ENCODE measurements around the gene NSMCE1.
"Not testable (repeated sequence)": the region's sequence is repeated elsewhere in the genome, so short reads cannot be mapped to it uniquely, and the experiment has no call there.

The NSMCE1 gene

DNA sequence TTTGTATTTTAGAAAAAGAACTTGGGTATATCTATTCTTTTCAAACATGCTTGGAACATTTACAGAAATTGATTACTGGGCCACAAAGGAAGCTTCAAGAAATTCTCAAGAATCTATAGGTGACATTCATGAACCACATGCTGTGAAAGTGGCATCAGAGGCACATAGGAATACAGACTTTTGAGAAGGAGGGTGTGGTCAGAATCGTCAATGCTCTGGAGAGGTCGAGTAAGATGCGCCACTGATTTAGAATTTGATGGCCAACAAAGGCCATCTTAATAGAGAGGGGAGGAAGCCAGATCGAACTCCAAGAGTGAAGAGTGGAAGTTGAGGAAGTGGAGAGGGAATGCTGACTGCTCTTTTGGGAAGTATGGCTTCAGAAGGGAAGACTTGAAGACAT, 3.5 kb upstream of the NSMCE1 start:
- no peak for DNase-seq (ENCODE audit: low spot score)
- peaks cover 7% of the 10 kb centered on the region for H3K9me3 Mint-ChIP-seq
- peaks cover 21% of the 10 kb centered on the region for H3K36me3 Mint-ChIP-seq (ENCODE audit: low read depth)
- peaks cover 68% of the 10 kb centered on the region for H3K4me1 Mint-ChIP-seq (ENCODE audit: low read depth)
- peak overlapping the region; percentile 99 for H3K27ac Mint-ChIP-seq
- H3K4me3 Mint-ChIP-seq, result peak overlapping the region; percentile 73
- no peaks in the 10 kb centered on the region for H3K27me3 Mint-ChIP-seq (ENCODE audit: low read depth)

DNA sequence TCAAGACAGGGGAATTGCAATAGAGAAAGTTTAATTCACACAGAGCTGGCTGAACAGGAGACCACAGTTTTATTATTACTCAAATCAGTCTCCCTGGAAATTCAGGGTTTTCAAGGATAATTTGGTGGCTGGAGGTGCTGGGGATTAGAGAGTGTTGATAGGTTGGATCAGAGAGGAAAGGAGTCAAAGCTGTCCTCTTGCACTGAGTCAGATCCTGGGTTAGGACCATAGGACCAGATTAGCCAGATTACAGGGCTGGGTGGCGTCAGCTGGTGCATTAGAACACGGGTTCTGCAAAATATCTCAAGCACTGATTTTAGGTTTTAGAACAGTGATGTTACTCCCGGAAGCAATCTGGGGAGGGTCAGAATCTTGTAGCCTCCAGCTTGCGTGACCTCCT, 1.8 kb upstream of the NSMCE1 start:
- peak overlapping the region; percentile 99 for H3K27ac Mint-ChIP-seq
- peaks cover 65% of the 10 kb centered on the region for H3K4me1 Mint-ChIP-seq (ENCODE audit: low read depth)
- peak overlapping the region; percentile 98 for H3K4me3 Mint-ChIP-seq
- peaks cover 3% of the 10 kb centered on the region for H3K9me3 Mint-ChIP-seq
- H3K36me3 Mint-ChIP-seq (ENCODE audit: low read depth), result peaks cover 26% of the 10 kb centered on the region
- peak; percentile 48 for DNase-seq (ENCODE audit: low spot score)
- H3K27me3 Mint-ChIP-seq (ENCODE audit: low read depth), result no peaks in the 10 kb centered on the region

DNA sequence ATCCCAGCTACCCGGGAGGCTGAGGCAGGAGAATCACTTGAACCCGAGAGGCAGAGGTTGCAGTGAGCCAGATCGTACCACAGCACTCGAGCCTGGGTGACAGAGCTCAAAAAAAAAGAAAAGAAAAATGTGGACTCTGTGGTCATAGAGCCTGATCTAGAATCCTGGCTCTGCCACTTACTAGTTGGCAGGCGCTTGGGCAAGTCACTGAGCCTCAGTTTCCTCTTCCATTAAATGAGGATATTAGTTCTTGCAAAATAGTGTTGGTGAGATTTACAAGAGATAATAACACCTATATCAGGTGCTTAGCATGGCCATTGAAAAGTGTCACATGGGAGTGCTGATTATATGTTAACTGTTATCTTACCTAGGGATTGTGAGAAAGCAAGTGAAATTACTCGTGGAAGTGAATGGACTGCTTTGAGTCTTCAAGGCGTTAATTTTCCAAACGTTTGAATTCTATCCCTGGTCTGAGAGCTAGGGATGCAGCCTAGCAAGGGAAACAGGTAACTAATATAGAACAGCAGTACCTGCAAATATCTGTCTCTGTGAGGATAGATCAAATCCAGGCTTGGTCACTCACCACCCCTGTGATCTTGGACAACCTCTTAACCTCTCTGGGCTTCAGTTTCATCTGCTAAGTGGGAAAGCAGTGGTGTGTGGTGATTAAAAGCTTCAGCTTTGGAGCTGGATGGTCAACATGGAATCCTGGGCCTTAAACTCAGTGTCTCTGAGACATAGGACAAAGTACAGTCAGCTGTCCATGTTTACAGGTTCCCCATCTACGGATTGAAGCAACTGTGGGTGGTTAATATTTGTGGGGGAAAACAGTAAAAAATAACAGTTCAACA, 953 bp upstream of the NSMCE1 start:
- H3K27ac Mint-ChIP-seq, result peak overlapping the region; percentile 99
- H3K4me3 Mint-ChIP-seq, result peak overlapping the region; percentile 98
- H3K27me3 Mint-ChIP-seq (ENCODE audit: low read depth), result no peaks in the 10 kb centered on the region
- H3K9me3 Mint-ChIP-seq, result peaks cover 3% of the 10 kb centered on the region
- H3K36me3 Mint-ChIP-seq (ENCODE audit: low read depth), result peaks cover 30% of the 10 kb centered on the region
- H3K4me1 Mint-ChIP-seq (ENCODE audit: low read depth), result peaks cover 68% of the 10 kb centered on the region
- DNase-seq (ENCODE audit: low spot score), result no peak

DNA sequence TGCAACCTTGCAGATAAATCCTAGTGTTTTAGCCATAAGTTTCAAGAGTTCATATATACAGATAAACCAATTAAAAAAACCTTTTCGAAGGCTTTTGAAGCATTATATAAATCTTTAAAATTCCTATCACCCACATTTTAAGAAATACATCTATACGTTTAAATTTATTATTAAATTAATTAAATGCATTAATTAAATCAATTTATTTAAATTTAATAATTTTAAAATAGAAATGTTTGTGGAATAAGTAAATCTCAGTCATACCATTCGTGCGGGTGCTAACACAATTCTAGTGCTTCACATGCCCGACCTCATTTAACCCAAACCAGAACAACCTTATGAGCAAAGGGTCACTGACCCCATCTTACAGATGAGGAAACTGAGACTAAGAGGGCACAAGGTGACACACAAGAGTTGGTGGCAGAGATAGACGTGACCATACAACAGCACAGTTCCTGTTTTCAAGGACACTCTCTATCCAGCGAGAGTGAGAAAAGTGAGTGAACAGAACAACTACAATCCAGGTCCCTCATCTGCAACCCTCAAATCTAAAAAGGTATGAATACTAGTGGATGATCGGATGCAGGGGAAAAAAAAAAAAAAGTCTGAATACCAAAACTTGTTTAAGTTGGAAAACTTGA, 1.4 kb downstream of the NSMCE1 start:
- H3K9me3 Mint-ChIP-seq, result peaks cover 2% of the 10 kb centered on the region
- H3K27me3 Mint-ChIP-seq (ENCODE audit: low read depth), result no peaks in the 10 kb centered on the region
- no peak for DNase-seq (ENCODE audit: low spot score)
- peaks cover 49% of the 10 kb centered on the region for H3K36me3 Mint-ChIP-seq (ENCODE audit: low read depth)
- H3K27ac Mint-ChIP-seq, result peak overlapping the region; percentile 53
- peaks cover 72% of the 10 kb centered on the region for H3K4me1 Mint-ChIP-seq (ENCODE audit: low read depth)
- H3K4me3 Mint-ChIP-seq, result peak overlapping the region; percentile 98

DNA sequence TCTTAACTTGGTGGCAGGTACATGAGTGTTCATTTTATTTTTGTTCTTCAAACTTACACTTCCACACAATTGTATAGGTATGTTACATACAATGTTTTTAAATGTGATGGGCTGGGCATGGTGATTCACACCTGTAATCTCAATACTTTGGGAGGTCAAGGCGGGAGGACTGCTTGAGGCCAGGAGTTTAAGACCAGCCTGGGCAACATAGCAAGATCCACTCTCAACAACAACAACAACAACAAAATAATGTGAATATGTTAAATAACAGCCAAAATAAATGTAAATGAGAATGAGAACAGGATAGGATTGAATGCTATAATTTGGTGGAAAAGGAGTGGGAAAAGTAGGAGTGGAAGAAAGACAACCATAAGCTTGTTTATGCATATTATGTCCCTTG, 2.6 kb downstream of the NSMCE1 start:
- Mint-ChIP-seq H3K4me3 (peak overlapping the region; percentile 59), H3K27ac (peak overlapping the region; percentile 29), H3K9me3 (no peaks in the 10 kb centered on the region), H3K27me3 (ENCODE audit: low read depth) (no peaks in the 10 kb centered on the region), H3K36me3 (ENCODE audit: low read depth) (peaks cover 47% of the 10 kb centered on the region), H3K4me1 (ENCODE audit: low read depth) (peaks cover 67% of the 10 kb centered on the region)
- no peak for DNase-seq (ENCODE audit: low spot score)

DNA sequence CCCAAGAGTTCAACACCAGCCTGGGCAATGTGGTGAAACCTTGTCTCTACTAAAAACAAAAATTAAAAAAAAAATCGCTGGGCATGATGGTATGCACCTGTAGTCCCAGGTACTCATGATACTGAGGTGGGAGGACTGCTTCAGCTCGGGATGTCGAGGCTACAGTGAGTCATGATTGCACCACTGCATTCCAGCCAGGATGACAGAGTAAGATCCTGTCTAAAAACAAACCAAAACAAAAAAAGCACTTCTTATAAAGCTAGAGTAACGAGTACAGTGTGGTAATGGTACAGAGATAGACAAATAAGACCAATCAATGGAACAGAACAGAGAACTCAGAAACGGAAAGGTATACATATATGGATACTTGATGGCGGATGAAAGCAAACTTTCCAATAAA, 4.4 kb downstream of the NSMCE1 start:
- Mint-ChIP-seq H3K27me3 (ENCODE audit: low read depth) (no peaks in the 10 kb centered on the region), H3K4me3 (no peak overlapping the region), H3K4me1 (ENCODE audit: low read depth) (peaks cover 63% of the 10 kb centered on the region), H3K27ac (peak overlapping the region; percentile 29), H3K36me3 (ENCODE audit: low read depth) (peaks cover 55% of the 10 kb centered on the region), H3K9me3 (no peaks in the 10 kb centered on the region)
- no peak for DNase-seq (ENCODE audit: low spot score)

DNA sequence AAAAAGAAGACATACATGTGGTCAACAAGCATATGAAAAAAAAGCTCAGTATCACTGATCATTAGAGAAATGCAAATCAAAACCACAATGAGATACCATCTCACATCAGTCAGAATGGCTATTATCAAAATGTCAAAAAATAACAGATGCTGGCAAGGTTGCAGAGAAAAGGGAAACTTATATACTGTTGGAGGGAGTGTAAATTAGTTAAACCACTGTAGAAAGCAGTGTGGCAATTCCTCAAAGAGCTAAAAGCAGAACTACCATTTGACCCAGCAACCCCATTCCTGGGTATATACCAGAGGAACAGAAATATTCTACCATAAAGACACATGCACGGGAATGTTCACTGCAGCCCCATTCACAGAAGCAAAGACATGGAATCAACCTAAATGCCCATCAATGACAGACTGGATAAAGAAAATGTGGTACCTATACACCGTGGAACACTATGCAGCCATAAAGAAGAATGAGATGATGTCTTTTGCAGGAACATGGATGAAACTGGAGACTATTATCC, 5.6 kb downstream of the NSMCE1 start:
- not testable (repeated sequence) for H3K27me3 Mint-ChIP-seq (ENCODE audit: low read depth); H3K9me3 Mint-ChIP-seq; H3K4me3 Mint-ChIP-seq; DNase-seq (ENCODE audit: low spot score)
- Mint-ChIP-seq H3K4me1 (ENCODE audit: low read depth) (peaks cover 71% of the 10 kb centered on the region), H3K27ac (peak overlapping the region; percentile 32), H3K36me3 (ENCODE audit: low read depth) (peaks cover 55% of the 10 kb centered on the region)

DNA sequence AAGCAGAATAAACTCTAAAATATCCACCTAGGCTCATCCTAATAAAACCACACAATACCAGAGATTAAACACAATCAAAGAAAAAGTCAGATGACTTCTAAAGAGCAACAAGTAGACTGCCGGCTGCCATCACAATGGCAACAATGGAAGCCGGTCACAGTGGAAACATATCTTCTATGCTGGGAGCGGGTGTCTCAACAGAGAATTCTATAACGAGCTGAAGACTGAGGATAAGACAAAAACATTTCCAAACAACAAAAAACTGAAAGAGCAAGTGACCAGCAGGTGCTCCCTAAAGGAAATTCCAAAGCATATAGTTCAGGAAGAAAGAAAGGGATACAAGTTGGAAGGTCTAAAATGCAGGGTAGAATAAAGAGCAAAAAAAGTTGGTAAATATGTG, 8.9 kb downstream of the NSMCE1 start:
- Mint-ChIP-seq H3K27me3 (ENCODE audit: low read depth) (no peaks in the 10 kb centered on the region), H3K4me3 (no peak overlapping the region), H3K27ac (peak overlapping the region; percentile 2), H3K36me3 (ENCODE audit: low read depth) (peaks cover 60% of the 10 kb centered on the region), H3K9me3 (no peaks in the 10 kb centered on the region), H3K4me1 (ENCODE audit: low read depth) (peaks cover 77% of the 10 kb centered on the region)
- no peak for DNase-seq (ENCODE audit: low spot score)

DNA sequence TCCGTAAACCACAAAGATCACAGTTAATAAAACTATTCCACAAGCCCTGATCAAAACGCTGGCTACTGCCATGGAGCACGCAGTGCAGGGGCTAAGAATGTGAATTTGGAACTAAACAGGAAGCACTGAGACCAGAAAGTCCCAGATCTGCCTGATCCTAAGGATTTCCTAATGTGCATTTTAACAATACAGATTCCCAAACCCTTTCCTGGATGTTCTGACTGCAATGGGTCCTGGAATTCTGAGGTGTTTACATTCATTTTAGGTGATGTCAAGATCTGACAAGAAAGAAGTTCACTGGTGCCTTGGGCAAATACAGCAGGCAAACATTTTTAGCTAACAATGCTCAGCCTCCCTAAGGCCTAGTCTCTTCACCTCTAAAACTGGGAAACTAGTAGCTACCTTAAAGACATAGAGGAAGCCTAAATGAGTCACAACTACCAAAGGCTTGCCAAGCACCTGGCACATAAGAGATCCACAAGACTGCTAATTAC, 10.3 kb downstream of the NSMCE1 start:
- H3K36me3 Mint-ChIP-seq (ENCODE audit: low read depth), result peaks cover 59% of the 10 kb centered on the region
- no peak overlapping the region for H3K4me3 Mint-ChIP-seq
- H3K9me3 Mint-ChIP-seq, result no peaks in the 10 kb centered on the region
- no peak for DNase-seq (ENCODE audit: low spot score)
- peaks cover 75% of the 10 kb centered on the region for H3K4me1 Mint-ChIP-seq (ENCODE audit: low read depth)
- H3K27ac Mint-ChIP-seq, result peak overlapping the region; percentile 66
- H3K27me3 Mint-ChIP-seq (ENCODE audit: low read depth), result no peaks in the 10 kb centered on the region

DNA sequence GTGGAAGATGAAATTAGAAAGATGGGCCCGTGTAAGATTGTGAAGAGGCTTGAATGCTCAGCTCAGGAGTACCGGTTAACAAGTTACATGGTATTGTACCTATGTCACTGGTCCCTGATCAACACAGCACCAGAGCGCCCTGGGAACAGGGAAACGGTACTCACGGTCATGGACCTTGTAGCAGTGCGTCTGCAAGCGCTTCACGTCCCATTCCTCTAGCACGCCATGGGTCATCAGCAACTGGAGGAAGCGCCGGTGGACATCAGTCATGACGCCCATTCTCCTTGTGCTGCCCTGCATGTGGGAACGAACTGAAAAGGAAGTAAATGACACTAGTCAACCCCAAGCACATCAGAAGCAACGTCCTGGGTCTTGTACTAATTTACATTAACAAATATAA, 11.3 kb downstream of the NSMCE1 start:
- Mint-ChIP-seq H3K4me3 (no peak overlapping the region), H3K27ac (peak overlapping the region; percentile 71), H3K27me3 (ENCODE audit: low read depth) (no peaks in the 10 kb centered on the region), H3K4me1 (ENCODE audit: low read depth) (peaks cover 71% of the 10 kb centered on the region), H3K36me3 (ENCODE audit: low read depth) (peaks cover 56% of the 10 kb centered on the region), H3K9me3 (no peaks in the 10 kb centered on the region)
- DNase-seq (ENCODE audit: low spot score), result no peak

DNA sequence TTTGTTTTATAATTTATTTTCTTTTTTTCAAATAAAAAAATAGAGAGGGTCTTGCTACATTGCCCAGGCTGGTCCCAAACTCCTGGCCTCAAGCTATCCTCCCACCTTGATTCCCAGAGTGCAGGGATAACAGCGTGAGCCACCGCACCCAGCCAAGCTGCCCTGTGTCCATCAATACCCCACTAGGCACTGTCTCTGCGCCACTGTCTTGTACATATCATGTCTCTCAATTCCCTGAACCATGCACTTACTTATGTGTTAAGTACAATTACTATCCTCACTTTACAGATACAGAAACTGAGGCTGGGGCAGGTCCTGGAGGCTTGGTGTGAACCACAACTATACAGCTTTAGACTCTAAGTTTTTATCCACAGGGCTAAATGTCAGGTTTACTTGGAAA, 11.7 kb downstream of the NSMCE1 start:
- H3K4me3 Mint-ChIP-seq, result no peak overlapping the region
- H3K27ac Mint-ChIP-seq, result peak overlapping the region; percentile 71
- peaks cover 60% of the 10 kb centered on the region for H3K36me3 Mint-ChIP-seq (ENCODE audit: low read depth)
- no peaks in the 10 kb centered on the region for H3K9me3 Mint-ChIP-seq
- no peaks in the 10 kb centered on the region for H3K27me3 Mint-ChIP-seq (ENCODE audit: low read depth)
- H3K4me1 Mint-ChIP-seq (ENCODE audit: low read depth), result peaks cover 72% of the 10 kb centered on the region
- no peak for DNase-seq (ENCODE audit: low spot score)

DNA sequence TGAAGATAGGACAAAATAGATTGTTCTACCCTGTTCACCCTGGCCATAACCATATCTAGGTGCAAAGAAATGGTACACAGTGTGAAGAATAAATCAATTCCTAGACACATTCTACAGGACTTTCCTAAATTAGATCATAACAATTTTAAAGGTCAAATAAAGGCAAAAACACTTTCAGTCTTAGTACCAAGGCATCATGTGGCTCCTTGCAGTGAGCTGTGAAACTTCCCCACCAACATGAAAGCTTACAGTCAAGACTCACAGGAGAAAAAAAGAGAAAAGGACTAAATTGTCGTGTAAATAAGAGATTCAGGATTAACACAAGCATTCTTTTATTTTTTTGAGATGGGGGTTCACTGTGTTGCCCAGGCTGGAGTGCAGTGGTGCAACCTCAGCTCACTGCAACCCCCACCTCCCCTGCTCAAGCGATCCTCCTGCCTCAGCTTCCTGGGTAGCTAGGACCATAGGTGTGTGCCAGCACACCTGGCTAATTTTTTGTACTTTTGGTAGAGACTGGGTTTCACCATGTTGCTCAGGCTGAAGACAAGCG, 14.2 kb downstream of the NSMCE1 start:
- DNase-seq (ENCODE audit: low spot score), result peak; percentile 53
- H3K27me3 Mint-ChIP-seq (ENCODE audit: low read depth), result no peaks in the 10 kb centered on the region
- peak overlapping the region; percentile 83 for H3K27ac Mint-ChIP-seq
- peaks cover 64% of the 10 kb centered on the region for H3K36me3 Mint-ChIP-seq (ENCODE audit: low read depth)
- peak overlapping the region; percentile 62 for H3K4me3 Mint-ChIP-seq
- H3K4me1 Mint-ChIP-seq (ENCODE audit: low read depth), result peaks cover 77% of the 10 kb centered on the region
- H3K9me3 Mint-ChIP-seq, result peaks cover 3% of the 10 kb centered on the region

DNA sequence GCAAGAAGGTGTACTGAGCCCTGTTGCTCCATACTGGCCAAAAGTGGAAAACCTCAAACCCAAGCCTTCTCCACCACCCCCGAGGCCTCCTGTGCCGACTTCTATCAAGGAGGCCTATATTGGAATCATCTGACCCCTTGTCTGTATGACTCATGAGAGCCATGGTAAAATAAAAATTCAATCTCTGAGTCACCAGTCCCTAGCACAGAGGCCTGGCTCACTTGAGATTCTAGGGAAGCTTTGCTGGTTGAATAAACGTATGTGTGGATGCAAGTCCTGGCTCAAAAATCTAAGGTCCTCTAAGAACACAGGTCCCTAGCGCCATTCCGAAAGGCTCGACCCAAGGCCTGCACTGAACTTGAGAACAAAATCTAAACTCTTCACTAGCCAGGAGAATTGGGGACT, 15.0 kb downstream of the NSMCE1 start:
- Mint-ChIP-seq H3K27ac (peak overlapping the region; percentile 83), H3K4me1 (ENCODE audit: low read depth) (peaks cover 73% of the 10 kb centered on the region), H3K27me3 (ENCODE audit: low read depth) (no peaks in the 10 kb centered on the region), H3K36me3 (ENCODE audit: low read depth) (peaks cover 65% of the 10 kb centered on the region), H3K9me3 (peaks cover 7% of the 10 kb centered on the region), H3K4me3 (peak overlapping the region; percentile 60)
- peak; percentile 59 for DNase-seq (ENCODE audit: low spot score)

DNA sequence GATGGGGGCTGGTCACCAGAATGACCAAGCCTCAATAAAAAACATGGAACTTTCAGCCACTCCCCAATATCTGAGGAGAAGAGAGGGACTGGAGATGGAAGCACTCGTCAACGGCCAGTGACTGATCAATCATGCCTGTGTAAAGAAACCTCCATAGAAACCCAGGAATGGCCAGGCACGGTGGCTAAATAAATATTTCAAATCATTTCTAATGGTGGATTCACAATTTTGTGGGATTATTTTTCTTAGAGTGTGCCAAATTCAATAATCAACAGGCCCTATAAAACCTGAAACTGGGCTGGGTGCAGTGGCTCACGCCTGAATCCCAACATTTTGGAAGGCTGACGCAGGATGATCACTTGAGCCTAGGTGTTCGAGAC, 16.4 kb downstream of the NSMCE1 start:
- Mint-ChIP-seq H3K4me1 (ENCODE audit: low read depth) (peaks cover 69% of the 10 kb centered on the region), H3K36me3 (ENCODE audit: low read depth) (peaks cover 70% of the 10 kb centered on the region)

More for the DNA sequence above, 16.4 kb downstream of the NSMCE1 start:
- Mint-ChIP-seq H3K27me3 (ENCODE audit: low read depth) (no peaks in the 10 kb centered on the region), H3K27ac (peak overlapping the region; percentile 29), H3K4me3 (no peak overlapping the region), H3K9me3 (peaks cover 11% of the 10 kb centered on the region)
- no peak for DNase-seq (ENCODE audit: low spot score)

Data from T-helper 2 cell treated with Interferon-gamma antibody and Interleukin-4, amounts not matched to agents 5 μg/mL and 100 μg/mL, for 36 hours (primary cell).